RWPE2 (cell line): Measurements from ENCODE around the gene EMILIN1.

Experiments used
- ATAC-seq: fragments of 200-7000 bp; cut with Tn5 transposase; 3 replicates; pipeline ENCODE4 v1.9.1; 2021; ENCODE audit warnings: low read depth
- DNase-seq: peaks from one replicate; pipeline ENCODE4 v3.0.0-alpha.2; 2020; ENCODE audit warnings: low spot score
- H3K27ac ChIP-seq: fragments of 450-650 bp; 2 replicates; pipeline ENCODE4 v1.5.1; 2017; ENCODE audit warnings: mild to moderate bottlenecking; ENCODE audit not compliant: poor library complexity, severe bottlenecking
- H3K27me3 ChIP-seq: fragments of 250-450 bp; sonication (Bioruptor Pico); 2 replicates; pipeline ENCODE4 v1.5.1; 2021; ENCODE audit warnings: mild to moderate bottlenecking, moderate library complexity; ENCODE audit not compliant: insufficient read depth, poor library complexity, severe bottlenecking
- H3K36me3 ChIP-seq: fragments of 250-450 bp; sonication (Bioruptor Pico); 2 replicates; pipeline ENCODE4 v1.5.1; 2020; ENCODE audit warnings: low read depth, mild to moderate bottlenecking, moderate library complexity
- H3K4me1 ChIP-seq: fragments of 250-450 bp; sonication (Bioruptor Pico); 2 replicates; pipeline ENCODE4 v1.5.1; 2021; ENCODE audit warnings: mild to moderate bottlenecking, moderate library complexity; ENCODE audit not compliant: insufficient read depth, poor library complexity, severe bottlenecking
- H3K4me3 ChIP-seq: fragments of 250-450 bp; sonication (Bioruptor Pico); 2 replicates; pipeline ENCODE4 v1.5.1; 2021; ENCODE audit warnings: mild to moderate bottlenecking, moderate library complexity; ENCODE audit not compliant: severe bottlenecking
- H3K9me3 ChIP-seq: fragments of 250-450 bp; sonication (Bioruptor Pico); 2 replicates; pipeline ENCODE4 v1.5.1; 2021; ENCODE audit warnings: mild to moderate bottlenecking, moderate library complexity; ENCODE audit not compliant: severe bottlenecking
- TF ChIP-seq, protein P1 (sequence below): fragments of 450-650 bp; IDR thresholded peaks from one replicate; pipeline ENCODE4 v1.5.1; 2017; ENCODE audit warnings: mild to moderate bottlenecking, moderate library complexity; ENCODE audit not compliant: poor library complexity, severe bottlenecking

The EMILIN1 gene

DNA sequence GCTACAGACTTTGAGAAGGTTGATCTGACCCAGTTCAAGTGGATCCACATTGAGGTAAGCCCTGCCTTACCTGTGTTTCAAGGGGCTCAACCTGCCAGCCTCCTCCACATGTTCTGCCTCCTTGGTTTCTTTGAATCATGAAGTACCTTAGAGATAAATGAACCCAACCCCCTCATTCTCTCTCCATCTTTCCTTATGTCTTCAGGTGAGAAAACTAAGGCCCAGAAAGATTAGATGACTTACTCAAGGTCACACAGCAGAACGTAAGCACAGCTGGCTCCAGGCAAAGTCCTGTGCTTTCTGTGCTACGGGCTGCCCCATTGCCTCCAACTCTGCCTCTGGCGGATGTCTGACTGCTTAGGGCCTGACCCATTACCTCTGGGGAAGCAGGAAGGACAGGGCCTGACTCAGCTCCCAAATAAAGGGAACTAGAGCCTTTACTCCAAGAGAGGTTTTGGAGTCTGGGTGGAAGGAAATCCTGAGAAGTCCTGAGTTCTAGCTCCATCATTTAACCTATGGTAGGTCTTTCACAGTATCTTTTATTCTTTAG is 18.4 kb downstream of the EMILIN1 start:
- no peak for ATAC-seq
- TF ChIP-seq, protein P1, sequence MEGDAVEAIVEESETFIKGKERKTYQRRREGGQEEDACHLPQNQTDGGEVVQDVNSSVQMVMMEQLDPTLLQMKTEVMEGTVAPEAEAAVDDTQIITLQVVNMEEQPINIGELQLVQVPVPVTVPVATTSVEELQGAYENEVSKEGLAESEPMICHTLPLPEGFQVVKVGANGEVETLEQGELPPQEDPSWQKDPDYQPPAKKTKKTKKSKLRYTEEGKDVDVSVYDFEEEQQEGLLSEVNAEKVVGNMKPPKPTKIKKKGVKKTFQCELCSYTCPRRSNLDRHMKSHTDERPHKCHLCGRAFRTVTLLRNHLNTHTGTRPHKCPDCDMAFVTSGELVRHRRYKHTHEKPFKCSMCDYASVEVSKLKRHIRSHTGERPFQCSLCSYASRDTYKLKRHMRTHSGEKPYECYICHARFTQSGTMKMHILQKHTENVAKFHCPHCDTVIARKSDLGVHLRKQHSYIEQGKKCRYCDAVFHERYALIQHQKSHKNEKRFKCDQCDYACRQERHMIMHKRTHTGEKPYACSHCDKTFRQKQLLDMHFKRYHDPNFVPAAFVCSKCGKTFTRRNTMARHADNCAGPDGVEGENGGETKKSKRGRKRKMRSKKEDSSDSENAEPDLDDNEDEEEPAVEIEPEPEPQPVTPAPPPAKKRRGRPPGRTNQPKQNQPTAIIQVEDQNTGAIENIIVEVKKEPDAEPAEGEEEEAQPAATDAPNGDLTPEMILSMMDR = no peak
- Histone ChIP-seq H3K4me3 (no peak overlapping the region), H3K9me3 (no peaks in the 10 kb centered on the region), H3K27me3 (no peaks in the 10 kb centered on the region), H3K27ac (no peak overlapping the region), H3K4me1 (no peaks in the 10 kb centered on the region), H3K36me3 (no peaks in the 10 kb centered on the region)
- no peak for DNase-seq

DNA sequence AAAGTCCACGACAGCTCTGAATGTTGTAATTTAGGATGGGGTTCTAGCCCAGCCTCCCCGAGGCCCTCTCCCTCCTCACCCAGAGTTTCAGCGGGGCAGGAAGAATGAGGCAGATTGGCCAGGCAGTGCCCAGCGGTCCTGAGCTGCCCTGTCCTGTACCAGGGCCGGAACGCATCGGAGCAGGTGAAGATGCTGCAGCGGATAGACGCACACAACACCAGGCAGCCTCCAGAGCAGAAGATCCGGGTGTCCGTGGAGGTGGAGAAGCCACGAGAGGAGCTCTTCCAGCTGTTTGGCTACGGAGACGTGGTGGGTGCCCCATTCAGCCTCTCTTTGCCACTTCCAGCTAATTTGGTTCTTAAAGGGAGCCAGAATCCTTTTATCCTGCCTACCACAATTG is 18.9 kb downstream of the EMILIN1 start:
- no peaks in the 10 kb centered on the region for H3K27me3 ChIP-seq
- DNase-seq = no peak
- TF ChIP-seq, protein P1 = no peak
- H3K4me1 ChIP-seq = no peaks in the 10 kb centered on the region
- H3K9me3 ChIP-seq = no peaks in the 10 kb centered on the region
- no peak overlapping the region for H3K4me3 ChIP-seq
- no peak for ATAC-seq
- no peak overlapping the region for H3K27ac ChIP-seq
- no peaks in the 10 kb centered on the region for H3K36me3 ChIP-seq

DNA sequence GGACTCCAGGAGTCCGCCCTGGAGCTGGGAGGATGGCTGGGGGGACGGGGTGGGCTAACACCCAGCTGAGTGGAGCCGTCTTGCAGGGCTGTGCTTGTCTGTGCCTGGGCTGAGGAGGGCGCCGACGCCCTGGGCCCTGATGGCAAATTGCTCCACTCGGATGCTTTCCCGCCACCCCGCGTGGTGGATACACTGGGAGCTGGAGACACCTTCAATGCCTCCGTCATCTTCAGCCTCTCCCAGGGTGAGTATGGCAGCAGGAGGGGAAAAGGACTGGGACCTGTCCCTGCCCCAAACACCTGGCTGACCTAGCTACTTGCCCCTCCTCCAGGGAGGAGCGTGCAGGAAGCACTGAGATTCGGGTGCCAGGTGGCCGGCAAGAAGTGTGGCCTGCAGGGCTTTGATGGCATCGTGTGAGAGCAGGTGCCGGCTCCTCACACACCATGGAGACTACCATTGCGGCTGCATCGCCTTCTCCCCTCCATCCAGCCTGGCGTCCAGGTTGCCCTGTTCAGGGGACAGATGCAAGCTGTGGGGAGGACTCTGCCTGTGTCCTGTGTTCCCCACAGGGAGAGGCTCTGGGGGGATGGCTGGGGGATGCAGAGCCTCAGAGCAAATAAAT is 21.0 kb downstream of the EMILIN1 start:
- Histone ChIP-seq H3K4me3 (no peak overlapping the region), H3K36me3 (no peaks in the 10 kb centered on the region), H3K27ac (no peak overlapping the region), H3K9me3 (no peaks in the 10 kb centered on the region), H3K4me1 (no peaks in the 10 kb centered on the region), H3K27me3 (no peaks in the 10 kb centered on the region)
- TF ChIP-seq, protein P1 = no peak
- ATAC-seq (no peak), DNase-seq (no peak)

GRCh38 chr2:27100036-27100435 is 21.6 kb downstream of the EMILIN1 start:
- Histone ChIP-seq H3K4me3 (no peak overlapping the region), H3K27ac (no peak overlapping the region), H3K4me1 (no peaks in the 10 kb centered on the region), H3K27me3 (no peaks in the 10 kb centered on the region), H3K9me3 (no peaks in the 10 kb centered on the region), H3K36me3 (no peaks in the 10 kb centered on the region)
- TF ChIP-seq, protein P1 = no peak
- DNase-seq (no peak), ATAC-seq (no peak)

GRCh38 chr2:27102329-27102728 is 23.9 kb downstream of the EMILIN1 start:
- no peak overlapping the region for H3K4me3 ChIP-seq
- no peaks in the 10 kb centered on the region for H3K27me3 ChIP-seq
- ATAC-seq (no peak), DNase-seq (no peak)
- no peak overlapping the region for H3K27ac ChIP-seq
- no peaks in the 10 kb centered on the region for H3K4me1 ChIP-seq
- no peaks in the 10 kb centered on the region for H3K9me3 ChIP-seq
- H3K36me3 ChIP-seq = no peaks in the 10 kb centered on the region
- TF ChIP-seq, protein P1 = no peak
